ENCODE results near the gene HACE1.
"Not testable (repeated sequence)": the region's sequence is repeated elsewhere in the genome, so short reads cannot be mapped to it uniquely, and the experiment has no call there.

DNA sequence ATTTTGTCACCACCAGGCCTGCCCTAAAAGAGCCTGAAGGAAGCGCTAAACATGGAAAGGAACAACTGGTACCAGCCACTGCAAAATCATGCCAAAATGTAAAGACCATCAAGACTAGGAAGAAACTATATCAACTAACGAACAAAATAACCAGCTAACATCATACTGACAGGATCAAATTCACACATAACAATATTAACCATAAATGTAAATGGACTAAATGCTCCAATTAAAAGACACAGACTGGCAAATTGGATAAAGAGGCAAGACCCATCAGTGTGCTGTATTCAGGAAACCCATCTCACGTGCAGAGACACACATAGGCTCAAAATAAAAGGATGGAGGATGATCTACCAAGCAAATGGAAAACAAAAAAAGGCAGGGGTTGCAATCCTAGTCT is 120.6 kb downstream of the HACE1 start:
- TF ChIP-seq, protein P1, sequence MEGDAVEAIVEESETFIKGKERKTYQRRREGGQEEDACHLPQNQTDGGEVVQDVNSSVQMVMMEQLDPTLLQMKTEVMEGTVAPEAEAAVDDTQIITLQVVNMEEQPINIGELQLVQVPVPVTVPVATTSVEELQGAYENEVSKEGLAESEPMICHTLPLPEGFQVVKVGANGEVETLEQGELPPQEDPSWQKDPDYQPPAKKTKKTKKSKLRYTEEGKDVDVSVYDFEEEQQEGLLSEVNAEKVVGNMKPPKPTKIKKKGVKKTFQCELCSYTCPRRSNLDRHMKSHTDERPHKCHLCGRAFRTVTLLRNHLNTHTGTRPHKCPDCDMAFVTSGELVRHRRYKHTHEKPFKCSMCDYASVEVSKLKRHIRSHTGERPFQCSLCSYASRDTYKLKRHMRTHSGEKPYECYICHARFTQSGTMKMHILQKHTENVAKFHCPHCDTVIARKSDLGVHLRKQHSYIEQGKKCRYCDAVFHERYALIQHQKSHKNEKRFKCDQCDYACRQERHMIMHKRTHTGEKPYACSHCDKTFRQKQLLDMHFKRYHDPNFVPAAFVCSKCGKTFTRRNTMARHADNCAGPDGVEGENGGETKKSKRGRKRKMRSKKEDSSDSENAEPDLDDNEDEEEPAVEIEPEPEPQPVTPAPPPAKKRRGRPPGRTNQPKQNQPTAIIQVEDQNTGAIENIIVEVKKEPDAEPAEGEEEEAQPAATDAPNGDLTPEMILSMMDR (IDR thresholded peaks at IDR 0.05) = not testable (repeated sequence)
- TF ChIP-seq SIN3A (IDR thresholded peaks at IDR 0.05; ENCODE audit: borderline replicate concordance, insufficient read depth, low read depth, low read length) = not testable (repeated sequence)
- TF ChIP-seq, protein P2, sequence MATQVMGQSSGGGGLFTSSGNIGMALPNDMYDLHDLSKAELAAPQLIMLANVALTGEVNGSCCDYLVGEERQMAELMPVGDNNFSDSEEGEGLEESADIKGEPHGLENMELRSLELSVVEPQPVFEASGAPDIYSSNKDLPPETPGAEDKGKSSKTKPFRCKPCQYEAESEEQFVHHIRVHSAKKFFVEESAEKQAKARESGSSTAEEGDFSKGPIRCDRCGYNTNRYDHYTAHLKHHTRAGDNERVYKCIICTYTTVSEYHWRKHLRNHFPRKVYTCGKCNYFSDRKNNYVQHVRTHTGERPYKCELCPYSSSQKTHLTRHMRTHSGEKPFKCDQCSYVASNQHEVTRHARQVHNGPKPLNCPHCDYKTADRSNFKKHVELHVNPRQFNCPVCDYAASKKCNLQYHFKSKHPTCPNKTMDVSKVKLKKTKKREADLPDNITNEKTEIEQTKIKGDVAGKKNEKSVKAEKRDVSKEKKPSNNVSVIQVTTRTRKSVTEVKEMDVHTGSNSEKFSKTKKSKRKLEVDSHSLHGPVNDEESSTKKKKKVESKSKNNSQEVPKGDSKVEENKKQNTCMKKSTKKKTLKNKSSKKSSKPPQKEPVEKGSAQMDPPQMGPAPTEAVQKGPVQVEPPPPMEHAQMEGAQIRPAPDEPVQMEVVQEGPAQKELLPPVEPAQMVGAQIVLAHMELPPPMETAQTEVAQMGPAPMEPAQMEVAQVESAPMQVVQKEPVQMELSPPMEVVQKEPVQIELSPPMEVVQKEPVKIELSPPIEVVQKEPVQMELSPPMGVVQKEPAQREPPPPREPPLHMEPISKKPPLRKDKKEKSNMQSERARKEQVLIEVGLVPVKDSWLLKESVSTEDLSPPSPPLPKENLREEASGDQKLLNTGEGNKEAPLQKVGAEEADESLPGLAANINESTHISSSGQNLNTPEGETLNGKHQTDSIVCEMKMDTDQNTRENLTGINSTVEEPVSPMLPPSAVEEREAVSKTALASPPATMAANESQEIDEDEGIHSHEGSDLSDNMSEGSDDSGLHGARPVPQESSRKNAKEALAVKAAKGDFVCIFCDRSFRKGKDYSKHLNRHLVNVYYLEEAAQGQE (IDR thresholded peaks at IDR 0.05; ENCODE audit: insufficient read depth in 1 of 2, low read depth in 2 of 2, low read length in 1 of 2) = not testable (repeated sequence)
